Esophagus squamous epithelium (tissue), 4 donors: ENCODE data around the gene TSHZ2.

Source experiments
- POLR2A ChIP-seq, 4 donors: fragments of 450-650 bp; IDR thresholded peaks; one replicate each; pipeline ENCODE4 v1.6.1; 2017; ENCODE audit warnings: antibody characterized with exemption in 4 of 4, mild to moderate bottlenecking in 4 of 4, moderate library complexity in 3 of 4
- TF ChIP-seq, protein P1 (sequence below), 6 experiments: fragments of 450-650 bp in 4 of 6; fragments of 200-600 bp in 2 of 6; sonication (generic) in 2 of 6; IDR thresholded peaks; one replicate each; pipeline ENCODE4 v1.5.1; 2016 to 2019; ENCODE audit warnings: antibody characterized with exemption in 6 of 6, mild to moderate bottlenecking in 4 of 6, moderate library complexity in 4 of 6

DNA sequence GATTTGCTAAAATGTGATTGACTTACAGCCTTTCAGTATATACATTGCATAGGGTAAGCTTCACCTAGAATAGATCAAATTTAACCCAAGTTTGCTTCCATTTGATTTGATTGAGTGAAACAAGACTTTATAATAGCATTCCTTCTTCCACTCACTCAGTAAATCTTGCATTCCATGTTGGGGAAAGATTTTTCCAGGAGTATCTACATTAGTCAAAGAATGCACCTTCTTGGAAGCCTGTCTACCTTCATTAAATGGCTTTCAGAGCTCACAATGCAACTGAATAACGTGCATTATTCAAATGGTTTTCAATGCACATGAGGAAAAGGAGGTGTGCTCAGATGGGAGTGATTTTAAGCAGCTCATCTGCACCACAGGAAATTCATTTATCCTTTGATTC, 38.3 kb upstream of the TSHZ2 start:
- no peak for TF ChIP-seq POLR2A (IDR thresholded peaks at IDR 0.05)
- TF ChIP-seq, protein P1, sequence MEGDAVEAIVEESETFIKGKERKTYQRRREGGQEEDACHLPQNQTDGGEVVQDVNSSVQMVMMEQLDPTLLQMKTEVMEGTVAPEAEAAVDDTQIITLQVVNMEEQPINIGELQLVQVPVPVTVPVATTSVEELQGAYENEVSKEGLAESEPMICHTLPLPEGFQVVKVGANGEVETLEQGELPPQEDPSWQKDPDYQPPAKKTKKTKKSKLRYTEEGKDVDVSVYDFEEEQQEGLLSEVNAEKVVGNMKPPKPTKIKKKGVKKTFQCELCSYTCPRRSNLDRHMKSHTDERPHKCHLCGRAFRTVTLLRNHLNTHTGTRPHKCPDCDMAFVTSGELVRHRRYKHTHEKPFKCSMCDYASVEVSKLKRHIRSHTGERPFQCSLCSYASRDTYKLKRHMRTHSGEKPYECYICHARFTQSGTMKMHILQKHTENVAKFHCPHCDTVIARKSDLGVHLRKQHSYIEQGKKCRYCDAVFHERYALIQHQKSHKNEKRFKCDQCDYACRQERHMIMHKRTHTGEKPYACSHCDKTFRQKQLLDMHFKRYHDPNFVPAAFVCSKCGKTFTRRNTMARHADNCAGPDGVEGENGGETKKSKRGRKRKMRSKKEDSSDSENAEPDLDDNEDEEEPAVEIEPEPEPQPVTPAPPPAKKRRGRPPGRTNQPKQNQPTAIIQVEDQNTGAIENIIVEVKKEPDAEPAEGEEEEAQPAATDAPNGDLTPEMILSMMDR (IDR thresholded peaks at IDR 0.05), result no peak
